Adrenal gland (tissue), 12 donors: ENCODE measurements around the gene PLA2G4F. TPM values are rescaled to one million over a fixed set of nuclear protein-coding genes. Genes with fewer than 3 reads are reported as not detected.

ENCODE experiments used
- DNase-seq, 7 donors: peaks; one replicate each; pipeline ENCODE4 v3.0.0-alpha.2; 2019 to 2020
- H3K27ac ChIP-seq, 5 donors: fragments of 200-600 bp; sonication (generic) in 4 of 5; 1 replicate in 3 of 5; 2 replicates in 2 of 5; pipeline versions ENCODE4 v1.5.1 to v1.8.0; 2016 to 2020; ENCODE audit warnings: mild to moderate bottlenecking in 1 of 5
- H3K27me3 ChIP-seq: fragments of 200-600 bp; 2 replicates; pipeline ENCODE4 v1.8.0; 2021
- H3K36me3 ChIP-seq, 2 donors: fragments of 200-600 bp; replicated peaks in 1 of 2; 1 replicate in 1 of 2; 2 replicates in 1 of 2; pipeline versions ENCODE4 v1.5.1 to v1.8.0; 2018 to 2022
- H3K4me1 ChIP-seq, 2 donors: fragments of 200-600 bp; replicated peaks in 1 of 2; 1 replicate in 1 of 2; 2 replicates in 1 of 2; pipeline versions ENCODE4 v1.5.1 to v1.8.0; 2018 to 2021
- H3K4me3 ChIP-seq, 4 donors: fragments of 200-600 bp; sonication (generic) in 3 of 4; one replicate each; pipeline ENCODE4 v1.5.1; 2016 to 2018
- H3K9me3 ChIP-seq, 3 donors: fragments of 200-600 bp; sonication (generic) in 1 of 3; replicated peaks in 1 of 3; 1 replicate in 2 of 3; 2 replicates in 1 of 3; pipeline versions ENCODE4 v1.5.1 to v1.8.0; 2016 to 2021
- CTCF ChIP-seq, 6 experiments: fragments of 450-650 bp in 4 of 6; fragments of 200-600 bp in 2 of 6; sonication (generic) in 1 of 6; IDR thresholded peaks; 1 replicate in 5 of 6; 2 replicates in 1 of 6; pipeline versions ENCODE4 v1.5.1 to v1.8.0; 2016 to 2021; ENCODE audit warnings: antibody characterized with exemption in 6 of 6, mild to moderate bottlenecking in 2 of 6, moderate library complexity in 1 of 6
- POLR2A ChIP-seq, 2 donors: fragments of 450-650 bp; IDR thresholded peaks; one replicate each; pipeline ENCODE4 v1.6.1; 2017; ENCODE audit warnings: antibody characterized with exemption in 2 of 2, mild to moderate bottlenecking in 2 of 2, moderate library complexity in 1 of 2
- WGBS, 4 donors: extraction: QIAGEN DNeasy Blood & Tissue Kit in 2 of 4; methylation state at CpG; one replicate each; pipeline versions ENCODE4 v1.1.5 to v1.1.7; 2013 to 2017; 5-methylcytosine and 5-hydroxymethylcytosine counted together
- intact Hi-C, 2 donors: fragments of 100-400 bp; cut with DNase I; formaldehyde crosslinking; loops; one replicate each; pipeline versions ENCODE4 v1.14.1 to v1.15.0; 2022 to 2023
- polyA plus RNA-seq, 3 donors: library from polyadenylated mRNA; stranded (reverse); fragments of 200-250 nt in 2 of 3; fragments of 350-450 nt in 1 of 3; fragmentation: Illumina TruSeq in 1 of 3; extraction: RNeasy Lipid Tissue Mini Kit (QIAGEN cat#74804) in 1 of 3; gene quantifications; one replicate each; pipeline ENCODE4 v1.2.3, GENCODE V29; 2013 to 2014
- total RNA-seq, 9 donors: library from RNA; depleted of rRNA in 4 of 9; stranded (reverse); fragments of >200 nt in 4 of 9; fragments of 120-200 nt in 1 of 9; fragmentation: NEBNext Ultra II Directional in 1 of 9; extraction: Animal tissue kit (Norgen Biotek cat#: 25700) in 1 of 9; gene quantifications; one replicate each; pipeline versions ENCODE4 v1.1.0 to v1.2.4, GENCODE V29; 2013 to 2023
- donor health status: healthy with polysubstance abuse.
- donor health status: Bipolar disorder and iron deficiency.
- donor health status: DM: yes; HTN: yes; CAD: no.
- donor health status: DM: no; HTN: no; CAD: no.
- donor health status: DM: no; HTN: no; CAD: no.
- donor health status: DM: yes; HTN: yes; CAD: no.

PLA2G4F gene
- total and polyA plus RNA-seq, 12 donors, result 0.03 to 0.29 (median 0.11) TPM; not detected in 9

- TF ChIP-seq POLR2A (IDR thresholded peaks at IDR 0.05) (no peak), CTCF (IDR thresholded peaks at IDR 0.05) (no peak)
- no peaks in the 10 kb centered on the region for H3K9me3 ChIP-seq
- H3K27ac ChIP-seq, result no peak overlapping the region
- H3K4me3 ChIP-seq, result no peak overlapping the region
- DNase-seq, result no peak
- intact Hi-C loops, result no loop called here
- 78 to 88% (median 81%) methylated on average over 5 of the region's 5 CpGs for WGBS, 4 donors
- no peaks in the 10 kb centered on the region for H3K4me1 ChIP-seq
- peaks cover 0 to 93% of the 10 kb centered on the region in 2 donors for H3K36me3 ChIP-seq
- H3K27me3 ChIP-seq, result no peaks in the 10 kb centered on the region
These were observed 19.2 kb upstream of the PLA2G4F start for GRCh38 chr15:42175671-42176070.

- H3K27ac ChIP-seq, result no peak overlapping the region
These were observed 16.0 kb upstream of the PLA2G4F start for GRCh38 chr15:42172475-42172874.

GRCh38 chr15:42171795-42172194, 15.4 kb upstream of the PLA2G4F start:
- intact Hi-C loops, result no loop called here
- peaks cover 0 to 96% of the 10 kb centered on the region in 2 donors for H3K36me3 ChIP-seq
- no peaks in the 10 kb centered on the region for H3K9me3 ChIP-seq
- H3K27me3 ChIP-seq, result no peaks in the 10 kb centered on the region
- no peak overlapping the region for H3K4me3 ChIP-seq
- H3K4me1 ChIP-seq, result no peaks in the 10 kb centered on the region
- TF ChIP-seq CTCF (IDR thresholded peaks at IDR 0.05), result no peak
- TF ChIP-seq POLR2A (IDR thresholded peaks at IDR 0.05), result no peak
- H3K27ac ChIP-seq, result no peak overlapping the region
- WGBS, 4 donors, result 96 to 100% (median 99%) methylated on average over 1 of the region's 1 CpG
- DNase-seq, result no peak

More at GRCh38 chr15:42172475-42172874, 16.0 kb upstream of the PLA2G4F start:
- no peak overlapping the region for H3K4me3 ChIP-seq
- DNase-seq, result no peak
- WGBS, 4 donors, result 82 to 90% (median 85%) methylated on average over 5 of the region's 5 CpGs
- peaks cover 0 to 96% of the 10 kb centered on the region in 2 donors for H3K36me3 ChIP-seq
- no peaks in the 10 kb centered on the region for H3K27me3 ChIP-seq
- no peaks in the 10 kb centered on the region for H3K4me1 ChIP-seq
- intact Hi-C loops, result no loop called here
- no peak for TF ChIP-seq CTCF (IDR thresholded peaks at IDR 0.05)
- TF ChIP-seq POLR2A (IDR thresholded peaks at IDR 0.05), result no peak
- no peaks in the 10 kb centered on the region for H3K9me3 ChIP-seq

- DNase-seq, result peak in 1 of 7 donors; percentile 52
- no peak overlapping the region for H3K4me3 ChIP-seq
- intact Hi-C loops, result no loop called here
- no peaks in the 10 kb centered on the region for H3K4me1 ChIP-seq
- TF ChIP-seq POLR2A (IDR thresholded peaks at IDR 0.05) (no peak), CTCF (IDR thresholded peaks at IDR 0.05) (no peak)
- H3K27ac ChIP-seq, result peak overlapping the region in 1 of 5 donors; percentile 21
- H3K9me3 ChIP-seq, result no peaks in the 10 kb centered on the region
- peaks cover 0 to 97% of the 10 kb centered on the region in 2 donors for H3K36me3 ChIP-seq
- H3K27me3 ChIP-seq, result no peaks in the 10 kb centered on the region
- 40 to 72% (median 58%) methylated on average over 1 of the region's 1 CpG for WGBS, 4 donors
These were observed 14.7 kb upstream of the PLA2G4F start for GRCh38 chr15:42171122-42171521.
